Neural progenitor cell (in vitro differentiated cells): ENCODE results near the gene AATK. TPM values are rescaled to one million over a fixed set of nuclear protein-coding genes. Genes with fewer than 3 reads are reported as not detected.

Experiments
- DNase-seq: peaks from one replicate; pipeline ENCODE4 v3.0.0-alpha.2; 2016; ENCODE audit warnings: low spot score
- H2AFZ ChIP-seq: fragments of 200-600 bp; sonication (generic); replicated peaks from 2 replicates; pipeline ENCODE4 v1.6.1; 2016; ENCODE audit warnings: antibody characterized with exemption
- H3F3A ChIP-seq: fragments of 200-600 bp; sonication (generic); 2 replicates; pipeline ENCODE4 v1.6.1; 2016; ENCODE audit warnings: antibody characterized with exemption, low read depth
- H3K27ac ChIP-seq: fragments of 200-600 bp; sonication (generic); 2 replicates; pipeline ENCODE4 v1.5.1; 2016; ENCODE audit warnings: mild to moderate bottlenecking
- H3K27me3 ChIP-seq: fragments of 200-600 bp; sonication (generic); 2 replicates; pipeline ENCODE4 v1.6.1; 2016; ENCODE audit warnings: mild to moderate bottlenecking, moderate library complexity
- H3K36me3 ChIP-seq: fragments of 200-600 bp; sonication (generic); 2 replicates; pipeline ENCODE4 v1.5.1; 2016
- H3K4me1 ChIP-seq: fragments of 200-600 bp; sonication (generic); 2 replicates; pipeline ENCODE4 v1.6.1; 2016; ENCODE audit warnings: mixed run types
- H3K4me2 ChIP-seq: fragments of 200-600 bp; sonication (generic); 2 replicates; pipeline ENCODE4 v1.6.1; 2016
- H3K4me3 ChIP-seq: fragments of 200-600 bp; sonication (generic); 2 replicates; pipeline ENCODE4 v1.5.1; 2016
- H3K79me2 ChIP-seq: fragments of 200-600 bp; sonication (generic); 2 replicates; pipeline ENCODE4 v1.6.1; 2016; ENCODE audit warnings: low read depth
- H3K9ac ChIP-seq: fragments of 200-600 bp; sonication (generic); 2 replicates; pipeline ENCODE4 v1.6.1; 2016
- H3K9me3 ChIP-seq: fragments of 200-600 bp; sonication (generic); 2 replicates; pipeline ENCODE4 v1.5.1; 2016; ENCODE audit warnings: low read depth
- H4K20me1 ChIP-seq: fragments of 200-600 bp; sonication (generic); 2 replicates; pipeline ENCODE4 v1.6.1; 2016; ENCODE audit warnings: low read depth
- H3K27ac Mint-ChIP-seq: 3 replicates; pipeline ENCODE4 v1.8.0; 2021; ENCODE audit warnings: mixed read lengths
- H3K27me3 Mint-ChIP-seq: 2 replicates; pipeline ENCODE4 v1.8.0; 2022; ENCODE audit warnings: low read depth, mild to moderate bottlenecking, inconsistent platforms, moderate library complexity, mixed read lengths; ENCODE audit not compliant: insufficient read depth
- H3K36me3 Mint-ChIP-seq: 3 replicates; pipeline ENCODE4 v1.8.0; 2021; ENCODE audit warnings: mixed read lengths
- H3K4me1 Mint-ChIP-seq: 3 replicates; pipeline ENCODE4 v1.8.0; 2021; ENCODE audit warnings: mixed read lengths
- H3K4me3 Mint-ChIP-seq: 3 replicates; pipeline ENCODE4 v1.8.0; 2021; ENCODE audit warnings: mild to moderate bottlenecking, moderate library complexity, mixed read lengths
- H3K9me3 Mint-ChIP-seq: 3 replicates; pipeline ENCODE4 v1.8.0; 2020; ENCODE audit warnings: mixed read lengths
- EZH2 ChIP-seq: fragments of 200-600 bp; sonication (generic); IDR thresholded peaks from 2 replicates; pipeline ENCODE4 v1.6.1; 2017; ENCODE audit warnings: antibody characterized with exemption, mild to moderate bottlenecking, moderate library complexity
- EZH2phosphoT487 ChIP-seq: fragments of 200-600 bp; sonication (generic); IDR thresholded peaks from 2 replicates; pipeline ENCODE4 v1.6.1; 2017; ENCODE audit warnings: antibody characterized with exemption
- total RNA-seq: library from RNA; depleted of rRNA; stranded (reverse); fragments of >200 nt; gene quantifications from 2 replicates; pipeline ENCODE4 v1.2.3, GENCODE V29; 2015; ENCODE audit warnings: low replicate concordance
- TF ChIP-seq, protein P1 (sequence below): fragments of 200-600 bp; sonication (generic); IDR thresholded peaks from 2 replicates; pipeline ENCODE4 v1.5.1; 2017; ENCODE audit warnings: antibody characterized with exemption, mild to moderate bottlenecking

The AATK gene
- total RNA-seq, 1 donor from 2014 or later = 0.32 TPM

DNA sequence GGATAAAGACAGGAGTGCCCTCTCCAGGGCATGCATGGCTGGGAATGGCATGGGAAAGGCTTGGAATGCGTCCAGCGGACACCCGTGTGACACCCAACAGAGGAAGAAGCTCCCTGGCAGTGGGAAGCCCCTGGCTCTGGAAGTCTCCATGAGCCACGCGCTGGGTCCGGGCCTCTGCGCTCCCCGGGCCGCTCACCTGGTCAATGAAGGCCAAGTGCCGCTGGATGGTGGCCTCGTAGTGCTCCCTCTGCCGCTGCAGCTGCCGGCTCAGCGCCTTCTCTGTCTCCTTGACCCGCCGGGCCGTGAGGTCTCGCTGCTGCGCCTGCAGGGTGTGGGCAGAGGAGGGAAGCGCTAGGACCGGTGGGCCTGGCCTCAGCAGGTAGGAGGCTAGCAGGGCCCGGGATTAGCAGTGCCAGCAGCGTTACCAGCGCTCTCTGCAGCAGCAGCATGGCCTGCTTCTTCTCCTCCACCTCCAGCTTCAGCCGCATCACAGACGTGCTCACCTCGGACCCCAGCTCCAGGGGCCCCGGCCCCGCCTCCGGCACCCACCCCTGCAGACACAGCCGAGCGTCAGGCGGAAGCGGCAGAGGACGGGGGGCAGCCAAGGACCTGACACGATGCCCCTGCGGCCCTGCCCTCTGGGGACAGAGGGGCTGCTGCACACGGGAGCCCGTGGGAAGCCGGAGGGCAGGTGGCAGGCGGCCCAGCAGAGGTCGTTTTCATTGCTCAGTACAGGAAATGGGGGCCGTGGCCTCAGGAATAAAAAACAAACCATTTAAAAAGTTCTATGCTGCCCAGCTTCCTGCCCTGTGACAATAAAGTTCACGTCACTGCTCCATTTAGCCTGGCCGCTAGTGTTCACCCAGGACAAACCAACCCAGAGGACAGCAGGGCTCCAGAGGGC lies 30.7 kb upstream of the AATK start:
- Histone ChIP-seq H3K9ac (no peak overlapping the region), H3K4me1 (no peaks in the 10 kb centered on the region), H3K27me3 (no peaks in the 10 kb centered on the region), H3K4me3 (no peak overlapping the region), H3K9me3 (no peaks in the 10 kb centered on the region), H3K36me3 (no peaks in the 10 kb centered on the region), H3K4me2 (no peak overlapping the region), H4K20me1 (no peaks in the 10 kb centered on the region), H2AFZ (no peak overlapping the region), H3F3A (no peaks in the 10 kb centered on the region), H3K79me2 (no peaks in the 10 kb centered on the region), H3K27ac (no peak overlapping the region)
- TF ChIP-seq, protein P1, sequence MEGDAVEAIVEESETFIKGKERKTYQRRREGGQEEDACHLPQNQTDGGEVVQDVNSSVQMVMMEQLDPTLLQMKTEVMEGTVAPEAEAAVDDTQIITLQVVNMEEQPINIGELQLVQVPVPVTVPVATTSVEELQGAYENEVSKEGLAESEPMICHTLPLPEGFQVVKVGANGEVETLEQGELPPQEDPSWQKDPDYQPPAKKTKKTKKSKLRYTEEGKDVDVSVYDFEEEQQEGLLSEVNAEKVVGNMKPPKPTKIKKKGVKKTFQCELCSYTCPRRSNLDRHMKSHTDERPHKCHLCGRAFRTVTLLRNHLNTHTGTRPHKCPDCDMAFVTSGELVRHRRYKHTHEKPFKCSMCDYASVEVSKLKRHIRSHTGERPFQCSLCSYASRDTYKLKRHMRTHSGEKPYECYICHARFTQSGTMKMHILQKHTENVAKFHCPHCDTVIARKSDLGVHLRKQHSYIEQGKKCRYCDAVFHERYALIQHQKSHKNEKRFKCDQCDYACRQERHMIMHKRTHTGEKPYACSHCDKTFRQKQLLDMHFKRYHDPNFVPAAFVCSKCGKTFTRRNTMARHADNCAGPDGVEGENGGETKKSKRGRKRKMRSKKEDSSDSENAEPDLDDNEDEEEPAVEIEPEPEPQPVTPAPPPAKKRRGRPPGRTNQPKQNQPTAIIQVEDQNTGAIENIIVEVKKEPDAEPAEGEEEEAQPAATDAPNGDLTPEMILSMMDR = no peak
- TF ChIP-seq EZH2 = no peak
- no peak for TF ChIP-seq EZH2phosphoT487
- H3K36me3 Mint-ChIP-seq = peaks cover 5% of the 10 kb centered on the region
- no peaks in the 10 kb centered on the region for H3K9me3 Mint-ChIP-seq
- DNase-seq = no peak
- H3K4me1 Mint-ChIP-seq = peaks cover 2% of the 10 kb centered on the region
- no peaks in the 10 kb centered on the region for H3K27me3 Mint-ChIP-seq
- H3K27ac Mint-ChIP-seq = no peak overlapping the region
- H3K4me3 Mint-ChIP-seq = no peak overlapping the region

DNA sequence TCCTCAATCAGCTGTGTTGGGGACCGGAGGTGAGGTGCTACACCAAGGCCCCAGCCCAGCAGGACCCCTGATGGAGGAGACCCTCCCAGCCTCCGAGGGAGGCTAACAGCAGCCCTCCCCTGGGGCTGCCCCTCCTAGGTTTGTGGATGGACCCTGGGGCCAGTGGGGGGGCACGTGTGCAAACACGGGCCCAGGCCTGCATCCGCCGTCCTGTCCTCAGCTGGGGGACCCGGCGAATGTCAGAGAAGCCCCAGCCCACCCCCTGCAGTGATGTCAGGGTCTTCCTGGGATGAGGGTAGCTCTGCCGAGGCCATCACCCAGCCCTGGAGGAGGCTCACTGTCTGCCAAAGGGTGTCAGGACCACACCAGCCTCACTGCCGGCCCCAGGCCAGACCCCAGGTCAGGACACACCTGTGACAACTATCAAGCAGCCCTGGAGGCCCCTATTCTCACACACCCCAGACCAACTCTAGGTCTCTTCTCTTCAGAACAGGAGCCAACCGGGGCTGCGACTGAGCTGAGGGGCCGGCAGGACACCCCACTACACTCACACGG lies 30.0 kb upstream of the AATK start:
- TF ChIP-seq EZH2phosphoT487 (no peak), EZH2 (no peak)
- TF ChIP-seq, protein P1 = no peak
- Histone ChIP-seq H3K27me3 (no peaks in the 10 kb centered on the region), H3K9me3 (no peaks in the 10 kb centered on the region), H3K79me2 (no peaks in the 10 kb centered on the region), H4K20me1 (no peaks in the 10 kb centered on the region), H3K27ac (no peak overlapping the region), H3F3A (no peaks in the 10 kb centered on the region), H3K4me1 (no peaks in the 10 kb centered on the region), H2AFZ (no peak overlapping the region), H3K4me2 (no peak overlapping the region), H3K4me3 (no peak overlapping the region), H3K36me3 (no peaks in the 10 kb centered on the region), H3K9ac (no peak overlapping the region)
- no peaks in the 10 kb centered on the region for H3K27me3 Mint-ChIP-seq
- no peak for DNase-seq
- H3K4me3 Mint-ChIP-seq = no peak overlapping the region
- H3K27ac Mint-ChIP-seq = no peak overlapping the region
- H3K4me1 Mint-ChIP-seq = peaks cover 2% of the 10 kb centered on the region
- H3K36me3 Mint-ChIP-seq = peaks cover 5% of the 10 kb centered on the region
- H3K9me3 Mint-ChIP-seq = no peaks in the 10 kb centered on the region

DNA sequence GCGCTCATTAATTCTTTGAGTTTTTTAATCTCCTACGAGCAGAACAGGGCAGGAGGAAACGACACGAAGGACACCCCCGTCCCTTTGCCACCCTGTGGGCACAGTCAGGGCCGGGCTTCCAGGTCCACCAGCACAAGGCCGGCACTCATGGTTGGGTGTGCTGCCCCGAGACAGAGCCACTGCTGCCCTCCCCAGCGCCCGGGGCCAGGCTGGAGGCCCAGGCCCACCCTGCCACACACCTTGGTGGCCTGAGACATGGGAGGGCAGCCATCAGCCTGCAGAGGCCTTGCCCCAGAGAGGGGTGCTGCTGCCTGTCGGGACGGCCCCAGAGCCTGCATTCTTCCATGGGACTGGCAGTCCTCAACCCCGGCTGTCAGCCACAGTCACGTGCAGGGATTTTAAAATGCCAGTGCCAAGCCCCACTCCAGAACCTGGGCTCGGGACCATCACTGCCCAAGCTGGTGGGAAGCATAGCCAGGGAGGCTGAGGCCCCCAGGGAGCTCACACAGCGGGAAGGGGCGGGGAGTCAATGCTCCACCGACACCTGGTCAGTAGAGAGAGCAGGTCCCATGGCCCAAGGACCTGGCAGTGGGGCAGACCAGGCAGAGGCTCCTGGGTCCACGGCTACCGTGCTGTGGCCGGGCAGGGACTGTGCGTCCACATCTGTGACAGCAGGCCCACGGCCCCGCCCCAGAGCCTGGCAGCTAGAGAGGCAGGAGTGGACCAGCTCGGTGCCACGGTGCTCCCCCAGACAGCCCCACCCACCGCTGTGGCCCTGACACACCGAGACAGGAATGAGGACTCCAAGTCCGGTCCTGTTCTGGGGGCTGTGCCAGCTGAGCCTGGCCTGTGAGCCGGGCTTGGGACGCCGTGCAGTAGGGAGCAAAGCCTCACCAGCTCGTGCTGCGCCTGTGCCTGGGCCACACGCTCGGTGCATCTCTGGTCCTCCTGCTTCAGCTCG lies 29.2 kb upstream of the AATK start:
- no peak overlapping the region for H3K27ac Mint-ChIP-seq
- H4K20me1 ChIP-seq = no peaks in the 10 kb centered on the region
- H3K4me2 ChIP-seq = no peak overlapping the region

More for the DNA sequence above, 29.2 kb upstream of the AATK start:
- H3F3A ChIP-seq = no peaks in the 10 kb centered on the region
- H3K9me3 ChIP-seq = no peaks in the 10 kb centered on the region
- TF ChIP-seq EZH2 = no peak
- TF ChIP-seq, protein P1 = no peak
- TF ChIP-seq EZH2phosphoT487 = no peak
- no peaks in the 10 kb centered on the region for H3K27me3 ChIP-seq
- DNase-seq = no peak
- H3K9ac ChIP-seq = no peak overlapping the region
- Mint-ChIP-seq H3K4me3 (no peak overlapping the region), H3K27me3 (no peaks in the 10 kb centered on the region), H3K36me3 (peaks cover 2% of the 10 kb centered on the region), H3K4me1 (no peaks in the 10 kb centered on the region), H3K9me3 (no peaks in the 10 kb centered on the region)
- H3K4me3 ChIP-seq = no peak overlapping the region
- no peaks in the 10 kb centered on the region for H3K36me3 ChIP-seq
- no peak overlapping the region for H3K27ac ChIP-seq
- H2AFZ ChIP-seq = no peak overlapping the region
- no peaks in the 10 kb centered on the region for H3K4me1 ChIP-seq
- no peaks in the 10 kb centered on the region for H3K79me2 ChIP-seq
